H1 (cell line): ENCODE results near the gene FKBP2. TPM values are rescaled to one million over a fixed set of nuclear protein-coding genes. Genes with fewer than 3 reads are reported as not detected.

Source experiments
- EGR1 ChIP-seq: IDR thresholded peaks from 2 replicates; pipeline ENCODE4 v1.6.1; 2011; ENCODE audit warnings: low read depth, low read length, borderline replicate concordance
- KDM5A ChIP-seq: fragments of 200-600 bp; IDR thresholded peaks from 2 replicates; pipeline ENCODE4 v1.7.1; 2012; ENCODE audit warnings: mild to moderate bottlenecking, low read length, inconsistent platforms, mixed read lengths
- RAD21 ChIP-seq, 2 experiments: IDR thresholded peaks in 1 of 2; conservative IDR thresholded peaks in 1 of 2; 2 replicates each; pipeline ENCODE4 v1.6.1; 2011; ENCODE audit warnings: low read depth in 2 of 2, low read length in 2 of 2, improper control_type of control experiment in 1 of 2, inconsistent platforms in 1 of 2, mild to moderate bottlenecking in 1 of 2, moderate library complexity in 1 of 2
- SP4 ChIP-seq: IDR thresholded peaks from 2 replicates; pipeline ENCODE4 v1.6.1; 2012; ENCODE audit warnings: low read length, inconsistent platforms
- polyA plus RNA-seq, 7 experiments: library from polyadenylated mRNA; depleted of rRNA in 3 of 7; stranded (reverse) in 5 of 7; unstranded in 2 of 7; fragments of >200 nt in 5 of 7; fragments of 200-250 nt in 2 of 7; gene quantifications; 1 replicate in 5 of 7; 2 replicates in 1 of 7; 4 replicates in 1 of 7; pipeline versions ENCODE4 v1.2.1 to v1.2.3, GENCODE V29; 2011 to 2013; ENCODE audit warnings: missing spikeins in 2 of 7, mixed read lengths in 2 of 7
- total RNA-seq: library from RNA; stranded (reverse); fragmentation: NEBNext Ultra II Directional; extraction: Animal tissue kit (Norgen Biotek cat#: 25700); gene quantifications from 2 replicates; pipeline ENCODE4 v1.2.1, GENCODE V29; 2021

FKBP2 gene
- total and polyA plus RNA-seq, 2 of the 8 experiments (the other 6 are each of a cell fraction or from before 2014, with no cell fraction given) = 41.7 to 52.5 TPM

- TF ChIP-seq RAD21 (IDR thresholded peaks at IDR 0.05 in 1 of 2, conservative IDR thresholded peaks at IDR 0.05 in 1 of 2; ENCODE audit: low read depth in 2 of 2, low read length in 2 of 2) = no peak
- TF ChIP-seq SP4 = no peak
- TF ChIP-seq EGR1 = no peak
- no peak for TF ChIP-seq KDM5A
These were observed 9.3 kb upstream of the FKBP2 start (continued) for GRCh38 chr11:64231546-64231945.
